H9 (cell line): ENCODE measurements around the gene PXDN. TPM values are rescaled to one million over a fixed set of nuclear protein-coding genes. Genes with fewer than 3 reads are reported as not detected.

ENCODE experiments used
- DNase-seq: peaks from one replicate; pipeline ENCODE4 v3.0.0-alpha.2; 2017
- H2AFZ ChIP-seq: one replicate; pipeline ENCODE4 v1.6.1; 2013; ENCODE audit warnings: mild to moderate bottlenecking, low read length, control low read depth, moderate library complexity
- H2AK5ac ChIP-seq: 2 replicates; pipeline ENCODE4 v1.6.1; 2013; ENCODE audit warnings: low read length, control low read depth, mixed read lengths; ENCODE audit not compliant: insufficient read length
- H2BK120ac ChIP-seq: one replicate; pipeline ENCODE4 v1.6.1; 2013; ENCODE audit warnings: low read depth, mild to moderate bottlenecking, low read length, control low read depth, inconsistent platforms; ENCODE audit not compliant: poor library complexity, severe bottlenecking
- H2BK12ac ChIP-seq: 2 replicates; pipeline ENCODE4 v1.6.1; 2013; ENCODE audit warnings: low read length, control low read depth, mixed read lengths, low read depth; ENCODE audit not compliant: insufficient read length
- H2BK15ac ChIP-seq: 2 replicates; pipeline ENCODE4 v1.6.1; 2013; ENCODE audit warnings: low read depth, low read length, control low read depth
- H2BK20ac ChIP-seq: one replicate; pipeline ENCODE4 v1.6.1; 2013; ENCODE audit warnings: low read depth, mild to moderate bottlenecking, low read length, control low read depth, inconsistent platforms; ENCODE audit not compliant: poor library complexity, severe bottlenecking
- H2BK5ac ChIP-seq: 2 replicates; pipeline ENCODE4 v1.6.1; 2013; ENCODE audit warnings: low read length, control low read depth, mixed read lengths; ENCODE audit not compliant: insufficient read length
- H3K14ac ChIP-seq: 2 replicates; pipeline ENCODE4 v1.6.1; 2013; ENCODE audit warnings: low read length, control low read depth; ENCODE audit not compliant: insufficient read depth
- H3K18ac ChIP-seq: 2 replicates; pipeline ENCODE4 v1.6.1; 2013; ENCODE audit warnings: low read depth, mild to moderate bottlenecking, mixed read lengths, low read length, control low read depth; ENCODE audit not compliant: insufficient read length
- H3K23ac ChIP-seq: 2 replicates; pipeline ENCODE4 v1.6.1; 2013; ENCODE audit warnings: low read length, control low read depth, mixed read lengths, low read depth; ENCODE audit not compliant: insufficient read length
- H3K23me2 ChIP-seq: 2 replicates; pipeline ENCODE4 v1.6.1; 2013; ENCODE audit warnings: low read depth, mild to moderate bottlenecking, mixed read lengths, low read length, control low read depth; ENCODE audit not compliant: insufficient read length, poor library complexity, severe bottlenecking
- H3K27ac ChIP-seq: 2 replicates; pipeline ENCODE4 v1.5.1; 2013; ENCODE audit warnings: low read length, control low read depth, mixed read lengths, low read depth; ENCODE audit not compliant: insufficient read length
- H3K27me3 ChIP-seq: 2 replicates; pipeline ENCODE4 v1.6.1; 2013; ENCODE audit warnings: low read length, control low read depth, inconsistent platforms; ENCODE audit not compliant: insufficient read depth
- H3K4ac ChIP-seq: 2 replicates; pipeline ENCODE4 v1.6.1; 2013; ENCODE audit warnings: low read depth, mild to moderate bottlenecking, control low read depth, inconsistent platforms, low read length, moderate library complexity
- H3K4me1 ChIP-seq: 2 replicates; pipeline ENCODE4 v1.6.1; 2013; ENCODE audit warnings: low read length, control low read depth, inconsistent platforms; ENCODE audit not compliant: insufficient read depth
- H3K4me2 ChIP-seq: 2 replicates; pipeline ENCODE4 v1.6.1; 2013; ENCODE audit warnings: low read length, control low read depth, mixed read lengths; ENCODE audit not compliant: insufficient read length, insufficient read depth
- H3K56ac ChIP-seq: 2 replicates; pipeline ENCODE4 v1.6.1; 2013; ENCODE audit warnings: low read depth, mild to moderate bottlenecking, mixed read lengths, low read length, control low read depth; ENCODE audit not compliant: insufficient read length
- H3K79me1 ChIP-seq: 2 replicates; pipeline ENCODE4 v1.6.1; 2013; ENCODE audit warnings: low read depth, mild to moderate bottlenecking, moderate library complexity, low read length, control low read depth, inconsistent platforms; ENCODE audit not compliant: insufficient read depth, poor library complexity, severe bottlenecking
- H3K79me2 ChIP-seq: 2 replicates; pipeline ENCODE4 v1.6.1; 2013; ENCODE audit warnings: low read length, control low read depth, inconsistent platforms; ENCODE audit not compliant: insufficient read depth
- H3K9ac ChIP-seq: 2 replicates; pipeline ENCODE4 v1.6.1; 2013; ENCODE audit warnings: low read length, control low read depth, mixed read lengths; ENCODE audit not compliant: insufficient read length; ENCODE audit errors: extremely low read depth
- H3K9me3 ChIP-seq: one replicate; pipeline ENCODE4 v1.6.1; 2013; ENCODE audit warnings: low read depth, low read length, inconsistent platforms; ENCODE audit not compliant: control insufficient read depth
- H3T11ph ChIP-seq: one replicate; pipeline ENCODE4 v1.6.1; 2013; ENCODE audit warnings: mild to moderate bottlenecking, low read length, control low read depth, inconsistent platforms
- H4K20me1 ChIP-seq: one replicate; pipeline ENCODE4 v1.6.1; 2013; ENCODE audit not compliant: control insufficient read depth, insufficient read length, insufficient read depth
- H4K5ac ChIP-seq: 2 replicates; pipeline ENCODE4 v1.6.1; 2013; ENCODE audit warnings: low read depth, mild to moderate bottlenecking, mixed read lengths, low read length, control low read depth; ENCODE audit not compliant: insufficient read length
- H4K8ac ChIP-seq: replicated peaks from 2 replicates; pipeline ENCODE4 v1.6.1; 2013; ENCODE audit warnings: low read length, control low read depth, mixed read lengths, low read depth; ENCODE audit not compliant: insufficient read length
- H4K91ac ChIP-seq: 2 replicates; pipeline ENCODE4 v1.6.1; 2013; ENCODE audit warnings: low read depth, mild to moderate bottlenecking, moderate library complexity, mixed read lengths, low read length, control low read depth; ENCODE audit not compliant: insufficient read length
- H3K27ac Mint-ChIP-seq, 3 experiments: 2 replicates in 2 of 3; 3 replicates in 1 of 3; pipeline ENCODE4 v1.8.0; 2020 to 2021; ENCODE audit warnings: mixed read lengths in 3 of 3, mild to moderate bottlenecking in 1 of 3, moderate library complexity in 1 of 3
- H3K27me3 Mint-ChIP-seq: 2 replicates; pipeline ENCODE4 v1.8.0; 2021; ENCODE audit warnings: low read depth, mild to moderate bottlenecking, moderate library complexity, mixed read lengths
- H3K36me3 Mint-ChIP-seq, 3 experiments: 2 replicates in 2 of 3; 3 replicates in 1 of 3; pipeline ENCODE4 v1.8.0; 2020 to 2021; ENCODE audit warnings: low read depth in 3 of 3, mixed read lengths in 3 of 3; ENCODE audit not compliant: insufficient read depth in 1 of 3
- H3K4me1 Mint-ChIP-seq, 2 experiments: 2 replicates each; pipeline ENCODE4 v1.8.0; 2020; ENCODE audit warnings: mixed read lengths in 2 of 2
- H3K4me3 Mint-ChIP-seq, 2 experiments: 2 replicates in 1 of 2; 3 replicates in 1 of 2; pipeline ENCODE4 v1.8.0; 2020 to 2021; ENCODE audit warnings: mild to moderate bottlenecking in 2 of 2, mixed read lengths in 2 of 2, moderate library complexity in 1 of 2
- H3K9me3 Mint-ChIP-seq, 2 experiments: 2 replicates in 1 of 2; 3 replicates in 1 of 2; pipeline ENCODE4 v1.8.0; 2020; ENCODE audit warnings: mild to moderate bottlenecking in 2 of 2, mixed read lengths in 2 of 2, moderate library complexity in 1 of 2
- WGBS: extraction: QIAGEN DNeasy Blood & Tissue Kit; methylation state at CpG from one replicate; pipeline ENCODE4 v1.1.7; 2013; ENCODE audit warnings: missing lambda C conversion rate, low lambda C conversion rate, mixed read lengths; ENCODE audit not compliant: insufficient read length; ENCODE audit errors: extremely low coverage; 5-methylcytosine and 5-hydroxymethylcytosine counted together
- total RNA-seq: library from RNA; stranded (reverse); gene quantifications from 2 replicates; pipeline ENCODE4 v1.2.1, GENCODE V29; 2021
- TF ChIP-seq, protein P1 (sequence below): fragments of 200-600 bp; sonication (generic); conservative IDR thresholded peaks from 3 replicates; pipeline ENCODE4 v1.8.0; 2021; ENCODE audit warnings: antibody characterized with exemption, mild to moderate bottlenecking

Gene PXDN
- total RNA-seq, 1 experiment from 2014 or later: 146 TPM

DNA sequence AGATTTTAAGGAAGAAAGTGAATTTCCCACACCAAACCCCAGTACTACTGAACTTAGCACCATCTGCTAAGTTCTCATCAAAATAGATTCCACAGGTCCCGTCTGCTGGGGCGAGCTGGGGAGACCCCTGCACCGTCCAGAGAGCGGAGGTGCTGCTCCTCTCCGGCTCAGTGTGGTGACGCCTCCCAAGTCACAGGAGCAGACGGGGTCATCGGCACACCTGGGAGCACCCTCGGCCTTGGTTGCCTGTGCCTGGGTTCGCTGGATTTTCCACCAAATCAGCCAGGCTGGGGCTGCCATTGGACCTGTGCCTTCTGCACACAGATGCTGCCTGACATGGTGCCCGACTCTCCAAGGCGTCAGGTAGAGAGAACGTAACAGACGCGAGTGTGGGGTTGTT lies 141.3 kb downstream of the PXDN start:
- Histone ChIP-seq H3K27ac (no peak overlapping the region), H2AK5ac (no peak overlapping the region), H3K18ac (no peak overlapping the region), H3K9me3 (no peaks in the 10 kb centered on the region), H3K79me2 (no peaks in the 10 kb centered on the region), H2BK20ac (no peak overlapping the region), H4K5ac (no peak overlapping the region), H3K14ac (no peak overlapping the region; the same call in 1 of the 2 replicates), H2BK5ac (no peak overlapping the region), H4K8ac (no peak overlapping the region), H3K27me3 (no peaks in the 10 kb centered on the region), H3K4me2 (no peak overlapping the region), H3K23me2 (no peaks in the 10 kb centered on the region), H2BK120ac (no peak overlapping the region), H3K4me1 (peaks cover 13% of the 10 kb centered on the region; the same call in 1 of the 2 replicates), H4K91ac (no peak overlapping the region), H4K20me1 (no peaks in the 10 kb centered on the region), H3K4ac (no peak overlapping the region), H3K79me1 (no peaks in the 10 kb centered on the region), H3T11ph (no peak overlapping the region), H2AFZ (no peak overlapping the region), H2BK15ac (no peak overlapping the region), H2BK12ac (no peak overlapping the region), H3K9ac (no peak overlapping the region), H3K56ac (no peak overlapping the region), H3K23ac (no peak overlapping the region)
- H3K27ac Mint-ChIP-seq: peak overlapping the region in 1 of 3 experiments; percentile 55; a peak in 2 of 7 replicates
- H3K27me3 Mint-ChIP-seq: no peaks in the 10 kb centered on the region
- no peak for DNase-seq
- H3K36me3 Mint-ChIP-seq: no peaks in the 10 kb centered on the region; a peak in 1 of 7 replicates
- no peak overlapping the region for H3K4me3 Mint-ChIP-seq
- no peaks in the 10 kb centered on the region; a peak in 1 of 5 replicates for H3K9me3 Mint-ChIP-seq
- TF ChIP-seq, protein P1, sequence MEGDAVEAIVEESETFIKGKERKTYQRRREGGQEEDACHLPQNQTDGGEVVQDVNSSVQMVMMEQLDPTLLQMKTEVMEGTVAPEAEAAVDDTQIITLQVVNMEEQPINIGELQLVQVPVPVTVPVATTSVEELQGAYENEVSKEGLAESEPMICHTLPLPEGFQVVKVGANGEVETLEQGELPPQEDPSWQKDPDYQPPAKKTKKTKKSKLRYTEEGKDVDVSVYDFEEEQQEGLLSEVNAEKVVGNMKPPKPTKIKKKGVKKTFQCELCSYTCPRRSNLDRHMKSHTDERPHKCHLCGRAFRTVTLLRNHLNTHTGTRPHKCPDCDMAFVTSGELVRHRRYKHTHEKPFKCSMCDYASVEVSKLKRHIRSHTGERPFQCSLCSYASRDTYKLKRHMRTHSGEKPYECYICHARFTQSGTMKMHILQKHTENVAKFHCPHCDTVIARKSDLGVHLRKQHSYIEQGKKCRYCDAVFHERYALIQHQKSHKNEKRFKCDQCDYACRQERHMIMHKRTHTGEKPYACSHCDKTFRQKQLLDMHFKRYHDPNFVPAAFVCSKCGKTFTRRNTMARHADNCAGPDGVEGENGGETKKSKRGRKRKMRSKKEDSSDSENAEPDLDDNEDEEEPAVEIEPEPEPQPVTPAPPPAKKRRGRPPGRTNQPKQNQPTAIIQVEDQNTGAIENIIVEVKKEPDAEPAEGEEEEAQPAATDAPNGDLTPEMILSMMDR: no peak
- peaks cover 3 to 4% of the 10 kb centered on the region in 2 experiments; a peak in 2 of 4 replicates for H3K4me1 Mint-ChIP-seq
- no CpG with 5 or more reads among the region's 15 CpGs for WGBS
